ENCODE results near the gene RIMS3. TPM values are rescaled to one million over a fixed set of nuclear protein-coding genes. Genes with fewer than 3 reads are reported as not detected.
A peak's percentile ranks its signal among the peaks of the same experiment; 100 is the strongest.
"Not testable (repeated sequence)": the region's sequence is repeated elsewhere in the genome, so short reads cannot be mapped to it uniquely, and the experiment has no call there.

Gene RIMS3
- total RNA-seq, 4 donors from 2014 or later, result 2.8 to 8.2 (median 4.8) TPM

- WGBS, result 65% methylated on average over 7 of the region's 7 CpGs
- no peak for TF ChIP-seq EP300 (IDR thresholded peaks at IDR 0.05)
- no peak for TF ChIP-seq POLR2AphosphoS5 (IDR thresholded peaks at IDR 0.05)
- TF ChIP-seq POLR2A (IDR thresholded peaks at IDR 0.05), result no peak
- TF ChIP-seq, protein P1, sequence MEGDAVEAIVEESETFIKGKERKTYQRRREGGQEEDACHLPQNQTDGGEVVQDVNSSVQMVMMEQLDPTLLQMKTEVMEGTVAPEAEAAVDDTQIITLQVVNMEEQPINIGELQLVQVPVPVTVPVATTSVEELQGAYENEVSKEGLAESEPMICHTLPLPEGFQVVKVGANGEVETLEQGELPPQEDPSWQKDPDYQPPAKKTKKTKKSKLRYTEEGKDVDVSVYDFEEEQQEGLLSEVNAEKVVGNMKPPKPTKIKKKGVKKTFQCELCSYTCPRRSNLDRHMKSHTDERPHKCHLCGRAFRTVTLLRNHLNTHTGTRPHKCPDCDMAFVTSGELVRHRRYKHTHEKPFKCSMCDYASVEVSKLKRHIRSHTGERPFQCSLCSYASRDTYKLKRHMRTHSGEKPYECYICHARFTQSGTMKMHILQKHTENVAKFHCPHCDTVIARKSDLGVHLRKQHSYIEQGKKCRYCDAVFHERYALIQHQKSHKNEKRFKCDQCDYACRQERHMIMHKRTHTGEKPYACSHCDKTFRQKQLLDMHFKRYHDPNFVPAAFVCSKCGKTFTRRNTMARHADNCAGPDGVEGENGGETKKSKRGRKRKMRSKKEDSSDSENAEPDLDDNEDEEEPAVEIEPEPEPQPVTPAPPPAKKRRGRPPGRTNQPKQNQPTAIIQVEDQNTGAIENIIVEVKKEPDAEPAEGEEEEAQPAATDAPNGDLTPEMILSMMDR (IDR thresholded peaks at IDR 0.05), result peak in 1 of 2 donors; percentile 4
- no peaks in the 10 kb centered on the region for H3K27me3 ChIP-seq
- H3K36me3 ChIP-seq, result no peaks in the 10 kb centered on the region
- H3K4me1 ChIP-seq, result no peaks in the 10 kb centered on the region
- no peak overlapping the region for H3K27ac ChIP-seq
- DNase-seq (ENCODE audit: low spot score in 2 of 2), result no peak
- H3K9me3 ChIP-seq, result no peaks in the 10 kb centered on the region
- H3K4me3 ChIP-seq, result no peak overlapping the region
Observed at GRCh38 chr1:40630488-40631223, 34.8 kb downstream of the RIMS3 start.

- WGBS, result 89% methylated on average over 4 of the region's 4 CpGs
- H3K36me3 ChIP-seq; H3K27me3 ChIP-seq; H3K9me3 ChIP-seq; H3K4me3 ChIP-seq; H3K4me1 ChIP-seq; DNase-seq (ENCODE audit: low spot score in 2 of 2); H3K27ac ChIP-seq: not testable (repeated sequence)
Observed at GRCh38 chr1:40629546-40629945, 35.9 kb downstream of the RIMS3 start.

- Histone ChIP-seq H3K27me3 (no peaks in the 10 kb centered on the region), H3K4me3 (no peak overlapping the region), H3K27ac (no peak overlapping the region), H3K4me1 (no peaks in the 10 kb centered on the region), H3K36me3 (no peaks in the 10 kb centered on the region), H3K9me3 (no peaks in the 10 kb centered on the region)
- no peak for TF ChIP-seq POLR2AphosphoS5 (IDR thresholded peaks at IDR 0.05)
- no peak for TF ChIP-seq EP300 (IDR thresholded peaks at IDR 0.05)
- TF ChIP-seq, protein P1 (IDR thresholded peaks at IDR 0.05), result no peak
- no peak for DNase-seq (ENCODE audit: low spot score in 2 of 2)
- 94% methylated on average over 2 of the region's 2 CpGs for WGBS
Observed at GRCh38 chr1:40628903-40629292, 36.6 kb downstream of the RIMS3 start.

- Histone ChIP-seq H3K36me3 (no peaks in the 10 kb centered on the region), H3K27me3 (no peaks in the 10 kb centered on the region), H3K4me3 (no peak overlapping the region), H3K9me3 (no peaks in the 10 kb centered on the region), H3K4me1 (no peaks in the 10 kb centered on the region), H3K27ac (no peak overlapping the region)
- WGBS, result 85% methylated on average over 8 of the region's 9 CpGs
- TF ChIP-seq, protein P1 (IDR thresholded peaks at IDR 0.05), result no peak
- TF ChIP-seq POLR2AphosphoS5 (IDR thresholded peaks at IDR 0.05), result no peak
- no peak for TF ChIP-seq EP300 (IDR thresholded peaks at IDR 0.05)
- no peak for TF ChIP-seq POLR2A (IDR thresholded peaks at IDR 0.05)
- peak in 1 of 2 donors; percentile 35 for DNase-seq (ENCODE audit: low spot score in 2 of 2)
Observed at GRCh38 chr1:40627987-40628902, 37.2 kb downstream of the RIMS3 start.

DNA sequence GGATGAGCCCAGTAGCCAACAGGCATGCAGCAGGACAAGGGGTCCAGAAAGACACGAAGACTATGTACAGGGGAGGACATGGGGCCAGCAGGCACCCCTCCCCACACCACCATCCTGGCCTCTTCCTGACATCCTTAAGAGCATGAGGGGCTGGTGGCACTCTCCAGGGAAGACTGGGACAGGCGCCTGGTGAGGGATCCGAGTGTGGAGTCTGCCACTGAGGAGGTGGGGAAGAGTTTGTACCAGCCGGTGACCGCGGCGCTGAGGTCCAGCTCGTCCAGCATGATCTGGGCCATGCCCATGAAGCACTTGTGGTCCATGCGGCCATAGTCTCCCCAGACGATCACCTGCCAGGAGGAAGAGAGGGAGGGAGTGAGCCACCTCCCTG, 39.1 kb downstream of the RIMS3 start:
- Histone ChIP-seq H3K4me1 (no peaks in the 10 kb centered on the region), H3K9me3 (no peaks in the 10 kb centered on the region), H3K27me3 (no peaks in the 10 kb centered on the region), H3K36me3 (no peaks in the 10 kb centered on the region), H3K27ac (no peak overlapping the region), H3K4me3 (no peak overlapping the region)
- TF ChIP-seq POLR2A (IDR thresholded peaks at IDR 0.05), result no peak
- no peak for TF ChIP-seq EP300 (IDR thresholded peaks at IDR 0.05)
- TF ChIP-seq, protein P1 (IDR thresholded peaks at IDR 0.05), result no peak
- no peak for TF ChIP-seq POLR2AphosphoS5 (IDR thresholded peaks at IDR 0.05)
- WGBS, result 85% methylated on average over 8 of the region's 10 CpGs
- no peak for DNase-seq (ENCODE audit: low spot score in 2 of 2)
